ENCODE results near the gene RHBDL3. TPM values are rescaled to one million over a fixed set of nuclear protein-coding genes. Genes with fewer than 3 reads are reported as not detected.
A peak's percentile ranks its signal among the peaks of the same experiment; 100 is the strongest.

RHBDL3 gene
- total and polyA plus RNA-seq, 2 donors (not counting 3 experiments of a cell fraction or from before 2014, with no cell fraction given): 0.11 to 0.20 TPM

- Histone ChIP-seq H3K79me2 (ENCODE audit: control insufficient read depth, insufficient read depth, low read length) (no peaks in the 10 kb centered on the region), H3K4me2 (ENCODE audit: insufficient read depth, low read length) (no peak overlapping the region), H3K9me1 (replicated peaks; ENCODE audit: control insufficient read depth, extremely low read depth, insufficient read depth, low read length) (no peaks in the 10 kb centered on the region), H3K9ac (replicated peaks; ENCODE audit: extremely low read depth, insufficient read depth, low read length) (no peak overlapping the region), H3K36me3 (ENCODE audit: control insufficient read depth in 2 of 2, extremely low read depth in 1 of 2, insufficient read depth in 2 of 2, low read length in 2 of 2) (no peaks in the 10 kb centered on the region), H3K27ac (ENCODE audit: insufficient read depth, low read depth, low read length) (no peak overlapping the region), H3K4me1 (ENCODE audit: control insufficient read depth, extremely low read depth, insufficient read depth, low read length) (no peaks in the 10 kb centered on the region), H2AFZ (ENCODE audit: low read depth, low read length) (no peak overlapping the region), H3K4me3 (replicated peaks in 1 of 3; ENCODE audit: insufficient read depth in 1 of 3, low read depth in 1 of 3, low read length in 3 of 3) (no peak overlapping the region), H3K27me3 (ENCODE audit: control insufficient read depth in 2 of 2, insufficient read depth in 2 of 2, low read length in 2 of 2) (peaks cover 7 to 11% of the 10 kb centered on the region in 2 experiments), H3K9me3 (replicated peaks; ENCODE audit: control insufficient read depth, insufficient read depth, low read length) (no peaks in the 10 kb centered on the region), H4K20me1 (replicated peaks; ENCODE audit: control insufficient read depth, extremely low read depth, insufficient read depth, low read length) (no peaks in the 10 kb centered on the region)
- intact Hi-C loops (cut with micrococcal nuclease): no loop called here
- dilution Hi-C loops (cut with MboI; ENCODE audit: extremely low pct_ligation_motif_present, low sequenced_read_pairs): no loop called here
- FAIRE-seq: peak; percentile 56
- CTCF ChIA-PET: interaction anchor here (1.2 kb wide), 1 partner anchor 11 kb away, joined by 3 read pairs; no protein-coding TSS in a partner anchor
- TF ChIP-seq FOS (IDR thresholded peaks at IDR 0.05; ENCODE audit: borderline replicate concordance, insufficient read depth, low read length) (peak; percentile 80), EZH2 (IDR thresholded peaks at IDR 0.05; ENCODE audit: borderline replicate concordance, low read depth, low read length, severe bottlenecking) (no peak)
- POLR2A ChIA-PET: no interaction called here
- DNase-seq (ENCODE audit: low read depth, low spot score): peak; percentile 36
- BruUV-seq (replicated peaks): no TSS peak
These were observed 9.7 kb downstream of the RHBDL3 start for GRCh38 chr17:32275060-32276042.

GRCh38 chr17:32276171-32276601, 10.6 kb downstream of the RHBDL3 start:
- H3K9ac ChIP-seq (replicated peaks; ENCODE audit: extremely low read depth, insufficient read depth, low read length): no peak overlapping the region
- no peaks in the 10 kb centered on the region for H4K20me1 ChIP-seq (replicated peaks; ENCODE audit: control insufficient read depth, extremely low read depth, insufficient read depth, low read length)
- no TSS peak for BruUV-seq (replicated peaks)
- dilution Hi-C loops (cut with MboI; ENCODE audit: extremely low pct_ligation_motif_present, low sequenced_read_pairs): no loop called here
- H3K27me3 ChIP-seq (ENCODE audit: control insufficient read depth in 2 of 2, insufficient read depth in 2 of 2, low read length in 2 of 2): peaks cover 4 to 11% of the 10 kb centered on the region in 2 experiments
- no peaks in the 10 kb centered on the region for H3K9me1 ChIP-seq (replicated peaks; ENCODE audit: control insufficient read depth, extremely low read depth, insufficient read depth, low read length)
- H2AFZ ChIP-seq (ENCODE audit: low read depth, low read length): no peak overlapping the region
- CTCF ChIA-PET: no interaction called here
- TF ChIP-seq POLR2AphosphoS5 (IDR thresholded peaks at IDR 0.05; ENCODE audit: insufficient read depth, low read depth, low read length) (no peak), CTCF (IDR thresholded peaks at IDR 0.05; ENCODE audit: extremely low read depth in 1 of 2, insufficient read depth in 1 of 2, low read depth in 1 of 2, low read length in 2 of 2) (no peak), GATA2 (IDR thresholded peaks at IDR 0.05; ENCODE audit: insufficient read depth, insufficient read length, low read depth, low read length) (no peak), MAX (IDR thresholded peaks at IDR 0.05; ENCODE audit: insufficient read depth, insufficient read length) (no peak), FOS (IDR thresholded peaks at IDR 0.05; ENCODE audit: borderline replicate concordance, insufficient read depth, low read length) (no peak), POLR2A (IDR thresholded peaks at IDR 0.05; ENCODE audit: low read depth, low read length) (no peak), EZH2 (IDR thresholded peaks at IDR 0.05; ENCODE audit: borderline replicate concordance, low read depth, low read length, severe bottlenecking) (no peak), JUN (IDR thresholded peaks at IDR 0.05; ENCODE audit: borderline replicate concordance, insufficient read depth, insufficient read length, low read depth) (no peak), MYC (IDR thresholded peaks at IDR 0.05; ENCODE audit: low read depth, low read length) (no peak)
- H3K4me1 ChIP-seq (ENCODE audit: control insufficient read depth, extremely low read depth, insufficient read depth, low read length): no peaks in the 10 kb centered on the region
- no peaks in the 10 kb centered on the region for H3K9me3 ChIP-seq (replicated peaks; ENCODE audit: control insufficient read depth, insufficient read depth, low read length)
- H3K4me3 ChIP-seq (replicated peaks in 1 of 3; ENCODE audit: insufficient read depth in 1 of 3, low read depth in 1 of 3, low read length in 3 of 3): no peak overlapping the region
- no peak overlapping the region for H3K27ac ChIP-seq (ENCODE audit: insufficient read depth, low read depth, low read length)
- H3K79me2 ChIP-seq (ENCODE audit: control insufficient read depth, insufficient read depth, low read length): no peaks in the 10 kb centered on the region
- POLR2A ChIA-PET: no interaction called here
- H3K36me3 ChIP-seq (ENCODE audit: control insufficient read depth in 2 of 2, extremely low read depth in 1 of 2, insufficient read depth in 2 of 2, low read length in 2 of 2): no peaks in the 10 kb centered on the region
- FAIRE-seq (no peak), DNase-seq (ENCODE audit: low read depth, low spot score) (no peak)
- H3K4me2 ChIP-seq (ENCODE audit: insufficient read depth, low read length): no peak overlapping the region
- intact Hi-C loops (cut with micrococcal nuclease): no loop called here

Data from endothelial cell of umbilical vein (primary cell).